Thymus (tissue), 11 donors: ENCODE measurements around the gene TTC16. TPM values are rescaled to one million over a fixed set of nuclear protein-coding genes. Genes with fewer than 3 reads are reported as not detected.
"Not testable (repeated sequence)": the region's sequence is repeated elsewhere in the genome, so short reads cannot be mapped to it uniquely, and the experiment has no call there.

Experiments
- DNase-seq, 9 donors: peaks; one replicate each; pipeline ENCODE4 v3.0.0-alpha.2; 2013; ENCODE audit warnings: low spot score in 9 of 9, low read depth in 6 of 9, missing footprints in 1 of 9
- H3K27ac ChIP-seq, 2 donors: one replicate each; pipeline ENCODE4 v1.5.1; 2013; ENCODE audit warnings: control low read depth in 1 of 2, low read depth in 1 of 2, low read length in 1 of 2, mild to moderate bottlenecking in 1 of 2, moderate library complexity in 1 of 2
- H3K27me3 ChIP-seq, 2 donors: one replicate each; pipeline ENCODE4 v1.5.1; 2013; ENCODE audit warnings: low read length in 1 of 2; ENCODE audit not compliant: control insufficient read depth in 2 of 2, insufficient read depth in 1 of 2
- H3K36me3 ChIP-seq, 2 donors: one replicate each; pipeline ENCODE4 v1.5.1; 2013; ENCODE audit warnings: low read length in 1 of 2, mild to moderate bottlenecking in 1 of 2, moderate library complexity in 1 of 2; ENCODE audit not compliant: control insufficient read depth in 2 of 2, insufficient read depth in 2 of 2
- H3K4me1 ChIP-seq, 2 donors: one replicate each; pipeline ENCODE4 v1.5.1; 2013; ENCODE audit warnings: low read length in 2 of 2; ENCODE audit not compliant: control insufficient read depth in 2 of 2, insufficient read depth in 2 of 2
- H3K4me3 ChIP-seq, 2 donors: one replicate each; pipeline ENCODE4 v1.5.1; 2013; ENCODE audit warnings: low read length in 2 of 2, control low read depth in 1 of 2, mild to moderate bottlenecking in 1 of 2
- H3K9me3 ChIP-seq, 2 donors: one replicate each; pipeline ENCODE4 v1.5.1; 2013; ENCODE audit warnings: low read length in 1 of 2, mild to moderate bottlenecking in 1 of 2; ENCODE audit not compliant: control insufficient read depth in 2 of 2, insufficient read depth in 1 of 2
- WGBS: extraction: QIAGEN DNeasy Blood & Tissue Kit; methylation state at CpG from one replicate; pipeline ENCODE4 v1.1.7; 2013; 5-methylcytosine and 5-hydroxymethylcytosine counted together
- polyA plus RNA-seq: library from polyadenylated mRNA; stranded (reverse); fragments of 200-250 nt; gene quantifications from one replicate; pipeline ENCODE4 v1.2.3, GENCODE V29; 2013
- total RNA-seq: library from RNA; stranded (reverse); fragments of 120-200 nt; gene quantifications from one replicate; pipeline ENCODE4 v1.2.4, GENCODE V29; 2013
- donor health status: healthy.

Gene TTC16
- total and polyA plus RNA-seq, 2 donors, result 0.09 to 0.18 TPM

GRCh38 chr9:127754099-127755060 lies 38.5 kb downstream of the TTC16 start:
- no peak overlapping the region for H3K27ac ChIP-seq
- no peak for DNase-seq
- WGBS, result 95% methylated on average over 86 of the region's 86 CpGs
- H3K9me3 ChIP-seq, result no peaks in the 10 kb centered on the region
- H3K36me3 ChIP-seq, result peaks cover 69 to 71% of the 10 kb centered on the region in 2 donors
- no peak overlapping the region for H3K4me3 ChIP-seq
- no peaks in the 10 kb centered on the region for H3K4me1 ChIP-seq
- peaks cover 0 to 9% of the 10 kb centered on the region in 2 donors for H3K27me3 ChIP-seq

DNA sequence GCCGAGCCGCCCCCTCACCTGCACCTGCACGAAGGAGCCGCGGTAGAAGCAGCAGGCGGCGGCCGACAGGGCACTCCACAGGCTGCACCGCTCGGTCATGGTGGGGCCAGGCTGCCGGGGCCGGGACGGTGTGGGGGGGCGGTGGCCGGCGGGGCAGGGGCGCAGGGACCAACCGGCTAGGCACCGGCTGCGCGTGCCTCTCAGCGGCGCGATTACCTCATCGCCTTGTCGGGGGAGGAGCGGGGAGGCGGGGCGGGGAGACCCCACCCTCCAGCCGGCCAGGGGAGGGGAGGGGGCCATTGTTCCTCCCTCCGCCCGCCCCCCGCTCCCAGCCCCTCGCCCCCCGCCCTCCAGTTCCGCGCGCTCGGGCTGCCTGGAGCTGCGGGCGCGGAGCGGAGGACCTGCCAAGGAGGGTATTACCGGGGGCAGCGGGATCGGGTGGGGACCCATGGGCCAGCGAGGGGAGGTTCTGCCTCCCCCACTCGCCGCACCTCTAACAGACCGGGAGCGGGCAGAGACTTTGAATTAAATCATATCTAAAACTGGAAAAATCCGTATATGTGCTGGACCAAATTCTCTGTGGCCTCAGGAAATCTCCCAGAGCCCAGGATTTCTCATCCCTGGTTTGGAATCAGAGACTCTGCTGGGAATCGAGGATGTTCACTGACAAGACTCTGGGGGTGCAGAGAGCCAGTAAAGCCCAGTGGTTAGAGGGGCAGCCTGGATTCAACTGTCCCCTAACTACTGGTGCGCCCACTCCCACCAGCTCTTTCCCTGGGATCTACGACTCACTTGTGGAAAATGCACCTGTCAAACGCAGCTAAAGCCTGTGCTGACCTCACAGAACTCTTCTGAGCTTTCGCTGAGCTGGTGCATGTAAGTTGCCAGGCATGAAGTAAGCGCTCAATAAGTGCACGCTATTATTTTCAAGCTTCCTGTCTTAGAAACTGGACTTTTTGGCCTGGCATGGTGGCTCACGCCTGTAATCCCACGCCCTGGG lies 39.5 kb downstream of the TTC16 start:
- Histone ChIP-seq H3K36me3 (peaks cover 67% of the 10 kb centered on the region in 2 donors), H3K4me3 (no peak overlapping the region), H3K27me3 (peaks cover 0 to 9% of the 10 kb centered on the region in 2 donors), H3K27ac (no peak overlapping the region), H3K4me1 (no peaks in the 10 kb centered on the region), H3K9me3 (no peaks in the 10 kb centered on the region)
- no peak for DNase-seq
- 95% methylated on average over 61 of the region's 61 CpGs for WGBS

DNA sequence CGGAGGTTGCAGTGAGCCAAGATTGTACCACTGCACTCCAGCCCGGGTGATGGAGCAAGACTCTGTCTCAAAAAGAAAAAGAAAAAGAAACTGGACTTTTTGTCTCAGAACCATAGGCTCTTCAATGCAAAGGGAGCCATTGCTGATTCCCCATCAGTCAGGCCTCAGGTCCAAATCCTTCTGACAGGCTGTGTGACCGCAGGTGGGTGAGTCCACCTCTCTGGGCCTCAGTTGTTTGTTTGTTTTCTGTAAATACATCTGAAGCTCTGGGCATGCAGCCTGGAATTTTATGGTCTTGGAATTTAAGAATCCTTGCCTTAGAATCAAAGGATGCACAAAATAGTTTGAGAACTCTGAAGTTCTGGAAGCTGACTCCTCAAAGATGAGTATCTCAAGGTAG lies 40.4 kb downstream of the TTC16 start:
- Histone ChIP-seq H3K36me3 (peaks cover 62 to 67% of the 10 kb centered on the region in 2 donors), H3K4me3 (no peak overlapping the region), H3K27ac (no peak overlapping the region), H3K9me3 (no peaks in the 10 kb centered on the region), H3K4me1 (no peaks in the 10 kb centered on the region), H3K27me3 (peaks cover 0 to 9% of the 10 kb centered on the region in 2 donors)
- WGBS, result 96% methylated on average over 3 of the region's 3 CpGs
- no peak for DNase-seq

DNA sequence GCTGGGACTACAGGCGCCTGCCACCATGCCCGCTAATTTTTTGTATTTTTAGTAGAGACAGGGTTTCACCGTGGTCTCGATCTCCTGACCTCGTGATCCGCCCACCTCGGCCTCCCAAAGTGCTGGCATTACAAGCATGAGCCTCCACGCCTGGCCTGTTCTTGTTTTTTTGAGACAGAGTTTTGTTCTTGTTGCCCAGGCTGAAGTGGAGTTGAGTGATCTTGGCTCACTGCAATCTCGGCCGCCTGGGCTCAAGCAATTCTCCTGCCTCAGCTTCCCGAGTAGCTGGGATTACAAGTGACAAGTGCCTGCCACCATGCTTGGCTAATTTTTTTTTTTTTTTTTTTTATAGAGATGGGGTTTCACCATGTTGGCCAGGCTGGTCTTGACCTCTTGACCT lies 40.9 kb downstream of the TTC16 start:
- not testable (repeated sequence) for H3K27me3 ChIP-seq, H3K9me3 ChIP-seq, H3K4me3 ChIP-seq, H3K4me1 ChIP-seq, DNase-seq, H3K27ac ChIP-seq
- H3K36me3 ChIP-seq, result peaks cover 62 to 66% of the 10 kb centered on the region in 2 donors
- 94% methylated on average over 11 of the region's 11 CpGs for WGBS

DNA sequence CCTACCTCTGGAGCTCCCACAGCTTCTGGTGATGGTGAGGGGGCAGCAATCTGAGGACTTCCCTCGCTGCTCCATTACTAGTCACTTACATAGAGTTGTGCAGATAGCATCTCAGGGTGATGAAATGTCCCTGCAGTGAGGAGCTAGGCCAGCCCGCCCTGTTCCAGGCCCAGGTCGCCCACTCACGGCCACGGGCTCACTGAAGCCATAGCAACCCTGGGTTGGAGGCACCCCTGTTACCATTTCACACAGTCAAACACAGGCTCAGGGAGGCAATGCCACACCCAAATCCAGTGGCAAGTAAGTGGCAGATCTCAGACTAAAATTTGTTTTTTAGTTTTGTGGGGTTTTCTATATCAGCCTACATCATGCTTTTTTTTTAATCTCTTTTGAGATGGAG lies 43.0 kb downstream of the TTC16 start:
- peaks cover 0 to 9% of the 10 kb centered on the region in 2 donors for H3K27me3 ChIP-seq
- peaks cover 0 to 9% of the 10 kb centered on the region in 2 donors for H3K4me1 ChIP-seq
- no peak for DNase-seq
- H3K36me3 ChIP-seq, result peaks cover 60 to 72% of the 10 kb centered on the region in 2 donors
- no peaks in the 10 kb centered on the region for H3K9me3 ChIP-seq
- no peak overlapping the region for H3K27ac ChIP-seq
- no peak overlapping the region for H3K4me3 ChIP-seq
- WGBS, result 95% methylated on average over 5 of the region's 5 CpGs

DNA sequence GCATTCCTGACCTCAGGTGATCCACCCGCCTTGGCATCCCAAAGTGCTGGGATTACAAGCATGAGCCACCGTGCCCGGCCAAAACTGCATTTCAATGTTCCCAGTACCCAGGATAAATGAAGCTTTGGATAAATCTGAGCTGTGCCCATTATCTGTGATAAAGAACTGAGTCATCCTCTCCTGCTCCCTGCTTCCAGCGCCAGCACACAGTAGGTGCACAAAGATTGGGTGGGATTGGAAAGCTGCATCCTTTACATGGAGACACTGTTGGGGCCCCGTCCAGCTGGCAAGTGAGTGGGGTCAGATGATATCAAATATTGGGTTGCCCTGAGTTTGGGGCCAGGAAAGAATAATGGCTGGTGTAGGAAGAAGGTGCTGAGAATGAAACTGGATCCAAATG lies 45.2 kb downstream of the TTC16 start:
- DNase-seq, result no peak
- no peak overlapping the region for H3K27ac ChIP-seq
- peaks cover 65 to 72% of the 10 kb centered on the region in 2 donors for H3K36me3 ChIP-seq
- H3K4me3 ChIP-seq, result no peak overlapping the region
- H3K27me3 ChIP-seq, result no peaks in the 10 kb centered on the region
- no peaks in the 10 kb centered on the region for H3K9me3 ChIP-seq
- H3K4me1 ChIP-seq, result peaks cover 0 to 16% of the 10 kb centered on the region in 2 donors
- WGBS, result 96% methylated on average over 5 of the region's 5 CpGs

GRCh38 chr9:127761491-127761956 lies 45.6 kb downstream of the TTC16 start:
- H3K4me3 ChIP-seq, result no peak overlapping the region
- no peaks in the 10 kb centered on the region for H3K27me3 ChIP-seq
- H3K4me1 ChIP-seq, result peaks cover 0 to 16% of the 10 kb centered on the region in 2 donors
- peaks cover 70 to 76% of the 10 kb centered on the region in 2 donors for H3K36me3 ChIP-seq
- H3K27ac ChIP-seq, result no peak overlapping the region
- DNase-seq, result no peak
- 98% methylated on average over 5 of the region's 5 CpGs for WGBS
- H3K9me3 ChIP-seq, result no peaks in the 10 kb centered on the region

DNA sequence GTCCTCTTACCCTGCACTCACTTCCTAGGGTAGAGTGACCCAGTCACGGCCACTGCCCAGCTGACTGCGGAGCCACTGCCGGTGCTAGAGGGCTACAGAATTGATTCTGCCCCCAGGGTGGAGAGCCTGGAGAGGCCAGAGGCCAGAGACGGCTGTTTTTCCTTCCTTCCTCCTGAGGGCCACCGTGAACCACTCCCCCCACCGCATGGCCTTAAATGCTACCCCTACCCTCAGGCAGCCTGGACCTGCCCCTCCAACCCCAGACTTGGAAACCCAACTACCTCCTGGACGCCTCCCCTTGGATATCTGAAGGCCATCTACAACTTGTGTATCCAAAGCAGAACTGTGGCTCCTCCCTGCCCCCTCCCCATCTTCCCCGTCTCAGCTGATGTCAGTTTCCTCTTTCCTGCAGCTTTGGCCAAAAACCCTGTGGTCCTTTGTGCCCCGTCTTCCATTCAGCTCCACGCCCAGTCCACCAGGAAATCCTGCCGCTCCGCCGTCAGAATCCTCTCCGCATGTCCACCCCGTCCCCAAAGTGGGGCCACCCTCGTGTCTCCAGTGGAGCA lies 46.3 kb downstream of the TTC16 start:
- H3K4me1 ChIP-seq, result peaks cover 1 to 22% of the 10 kb centered on the region in 2 donors
- no peaks in the 10 kb centered on the region for H3K9me3 ChIP-seq
- DNase-seq, result no peak
- H3K27me3 ChIP-seq, result no peaks in the 10 kb centered on the region
- peak overlapping the region in 1 of 2 donors; percentile 41 for H3K27ac ChIP-seq
- peaks cover 77 to 83% of the 10 kb centered on the region in 2 donors for H3K36me3 ChIP-seq
- no peak overlapping the region for H3K4me3 ChIP-seq
- WGBS, result 87% methylated on average over 16 of the region's 16 CpGs
